Natural killer cell (primary cell): Measurements from ENCODE around the gene CSPG4. TPM values are rescaled to one million over a fixed set of nuclear protein-coding genes. Genes with fewer than 3 reads are reported as not detected.
"Not testable (repeated sequence)": the region's sequence is repeated elsewhere in the genome, so short reads cannot be mapped to it uniquely, and the experiment has no call there.

Experiments
- ATAC-seq, 3 donors: fragments of 150-1000 bp in 2 of 3; fragments of 200-7000 bp in 1 of 3; cut with Tn5 transposase; 1 replicate in 1 of 3; 2 replicates in 2 of 3; pipeline ENCODE4 v1.10.0; 2021; ENCODE audit warnings: mild to moderate bottlenecking in 2 of 3, moderate library complexity in 2 of 3
- DNase-seq, 2 donors: peaks; one replicate each; pipeline versions ENCODE4 v3.0.0 to v3.0.0-alpha.2; 2013 to 2021; ENCODE audit warnings: mixed read lengths in 1 of 2
- H3K27ac ChIP-seq: one replicate; pipeline ENCODE4 v1.5.1; 2013; ENCODE audit warnings: mild to moderate bottlenecking, low read length
- H3K27me3 ChIP-seq: one replicate; pipeline ENCODE4 v1.6.1; 2013; ENCODE audit warnings: low read length; ENCODE audit not compliant: control insufficient read depth, insufficient read depth
- H3K36me3 ChIP-seq: one replicate; pipeline ENCODE4 v1.6.1; 2013; ENCODE audit warnings: low read length; ENCODE audit not compliant: control insufficient read depth, insufficient read depth
- H3K4me1 ChIP-seq: one replicate; pipeline ENCODE4 v1.6.1; 2013; ENCODE audit warnings: low read length; ENCODE audit not compliant: control insufficient read depth, insufficient read depth
- H3K4me3 ChIP-seq: one replicate; pipeline ENCODE4 v1.5.1; 2013; ENCODE audit warnings: low read length
- H3K9me3 ChIP-seq: one replicate; pipeline ENCODE4 v1.6.1; 2013; ENCODE audit warnings: low read length; ENCODE audit not compliant: control insufficient read depth, insufficient read depth
- H3K27ac Mint-ChIP-seq, 2 donors: one replicate each; pipeline ENCODE4 v1.8.0; 2022; ENCODE audit warnings: mild to moderate bottlenecking in 2 of 2, mixed read lengths in 2 of 2, moderate library complexity in 1 of 2
- H3K27me3 Mint-ChIP-seq, 2 donors: one replicate each; pipeline ENCODE4 v1.8.0; 2022; ENCODE audit warnings: low read depth in 2 of 2, mixed read lengths in 2 of 2
- H3K36me3 Mint-ChIP-seq: one replicate; pipeline ENCODE4 v1.8.0; 2022; ENCODE audit warnings: mixed read lengths
- H3K4me1 Mint-ChIP-seq, 2 donors: one replicate each; pipeline ENCODE4 v1.8.0; 2022; ENCODE audit warnings: mixed read lengths in 2 of 2
- H3K4me3 Mint-ChIP-seq: one replicate; pipeline ENCODE4 v1.8.0; 2022; ENCODE audit warnings: mild to moderate bottlenecking, moderate library complexity, mixed read lengths
- H3K9me3 Mint-ChIP-seq, 2 donors: one replicate each; pipeline ENCODE4 v1.8.0; 2022; ENCODE audit warnings: mixed read lengths in 2 of 2
- CTCF ChIP-seq: fragments of 200-600 bp; IDR thresholded peaks from one replicate; pipeline ENCODE4 v1.8.0; 2022; ENCODE audit warnings: antibody characterized with exemption
- WGBS: methylation state at CpG from one replicate; pipeline ENCODE4 v1.1.7; 2013; ENCODE audit warnings: missing lambda C conversion rate; ENCODE audit not compliant: insufficient coverage; 5-methylcytosine and 5-hydroxymethylcytosine counted together
- intact Hi-C: fragments of 100-400 bp; cut with micrococcal nuclease; formaldehyde crosslinking; loops from one replicate; pipeline ENCODE4 v1.14.2; 2022
- total RNA-seq, 4 donors: library from RNA; stranded (reverse); fragments of 120-200 nt in 1 of 4; gene quantifications; one replicate each; pipeline versions ENCODE4 v1.2.3 to v1.2.4, GENCODE V29; 2013 to 2022

The CSPG4 gene
- total RNA-seq, 3 donors from 2014 or later (not counting 1 experiment from before 2014, with no cell fraction given): 0.05 to 0.09 (median 0.07) TPM

- no peaks in the 10 kb centered on the region for H3K9me3 ChIP-seq
- no peak overlapping the region for H3K27ac Mint-ChIP-seq
- no peak overlapping the region for H3K27ac ChIP-seq
- TF ChIP-seq CTCF: no peak
- H3K4me3 ChIP-seq: no peak overlapping the region
- H3K36me3 Mint-ChIP-seq: no peaks in the 10 kb centered on the region
- no peaks in the 10 kb centered on the region for H3K9me3 Mint-ChIP-seq
- no peak for DNase-seq
- H3K27me3 ChIP-seq: peaks cover 4% of the 10 kb centered on the region
- peaks cover 16% of the 10 kb centered on the region for H3K4me1 ChIP-seq
- no peaks in the 10 kb centered on the region for H3K36me3 ChIP-seq
- intact Hi-C loops: no loop called here
- peaks cover 4 to 15% of the 10 kb centered on the region in 2 donors for H3K4me1 Mint-ChIP-seq
- peak overlapping the region; percentile 88 for H3K4me3 Mint-ChIP-seq
- ATAC-seq: no peak
- H3K27me3 Mint-ChIP-seq: peaks cover 50 to 67% of the 10 kb centered on the region in 2 donors
- WGBS: 95% methylated on average over 5 of the region's 5 CpGs
Measured at GRCh38 chr15:75739791-75740190, 27.1 kb upstream of the CSPG4 start.

- peaks cover 4 to 15% of the 10 kb centered on the region in 2 donors for H3K4me1 Mint-ChIP-seq
- TF ChIP-seq CTCF: no peak
- Histone ChIP-seq H3K9me3 (no peaks in the 10 kb centered on the region), H3K27me3 (peaks cover 4% of the 10 kb centered on the region), H3K4me1 (peaks cover 16% of the 10 kb centered on the region), H3K27ac (no peak overlapping the region), H3K36me3 (no peaks in the 10 kb centered on the region), H3K4me3 (peak overlapping the region; percentile 46)
- ATAC-seq: peak; percentile 93 to 97 (median 97)
- 7% methylated on average over 54 of the region's 54 CpGs for WGBS
- H3K36me3 Mint-ChIP-seq: no peaks in the 10 kb centered on the region
- peaks cover 50 to 69% of the 10 kb centered on the region in 2 donors for H3K27me3 Mint-ChIP-seq
- peak; percentile 69 to 91 for DNase-seq
- peak overlapping the region; percentile 88 for H3K4me3 Mint-ChIP-seq
- no peak overlapping the region for H3K27ac Mint-ChIP-seq
- intact Hi-C loops: no loop called here
- H3K9me3 Mint-ChIP-seq: no peaks in the 10 kb centered on the region
Measured at GRCh38 chr15:75738647-75739325, 26.1 kb upstream of the CSPG4 start.

- ATAC-seq (no peak), DNase-seq (no peak)
- Histone ChIP-seq H3K27me3 (peaks cover 4% of the 10 kb centered on the region), H3K4me3 (peak overlapping the region; percentile 46), H3K4me1 (peaks cover 16% of the 10 kb centered on the region), H3K36me3 (no peaks in the 10 kb centered on the region), H3K27ac (no peak overlapping the region), H3K9me3 (no peaks in the 10 kb centered on the region)
- WGBS: 6% methylated on average over 47 of the region's 47 CpGs
- intact Hi-C loops: no loop called here
- Mint-ChIP-seq H3K36me3 (no peaks in the 10 kb centered on the region), H3K4me3 (peak overlapping the region; percentile 88), H3K27me3 (peaks cover 44 to 70% of the 10 kb centered on the region in 2 donors), H3K4me1 (peaks cover 4 to 18% of the 10 kb centered on the region in 2 donors), H3K27ac (peak overlapping the region in 1 of 2 donors; percentile 80), H3K9me3 (no peaks in the 10 kb centered on the region)
- TF ChIP-seq CTCF: no peak
Measured at GRCh38 chr15:75738014-75738646, 25.5 kb upstream of the CSPG4 start.

GRCh38 chr15:75737116-75738013, 24.7 kb upstream of the CSPG4 start:
- H3K4me3 ChIP-seq, H3K9me3 ChIP-seq, H3K27me3 ChIP-seq, H3K9me3 Mint-ChIP-seq, ATAC-seq, DNase-seq, H3K36me3 Mint-ChIP-seq, H3K36me3 ChIP-seq, intact Hi-C loops, H3K27ac ChIP-seq: not testable (repeated sequence)
- Mint-ChIP-seq H3K27ac (peak overlapping the region in 1 of 2 donors; percentile 80), H3K27me3 (peaks cover 43 to 70% of the 10 kb centered on the region in 2 donors), H3K4me3 (peak overlapping the region; percentile 88), H3K4me1 (peaks cover 4 to 25% of the 10 kb centered on the region in 2 donors)
- H3K4me1 ChIP-seq: peaks cover 24% of the 10 kb centered on the region
- WGBS: 81% methylated on average over 10 of the region's 14 CpGs
